H1 (cell line): ENCODE results near the gene SPINK7. TPM values are rescaled to one million over a fixed set of nuclear protein-coding genes. Genes with fewer than 3 reads are reported as not detected.

Experiments used
- CTCF ChIA-PET: fragments of 300-600 bp; sonication (Branson Sonifier 250); formaldehyde crosslinking; loops from one replicate; lab custom pipeline; 2021; ENCODE audit not compliant: partially characterized antibody; lab: Charles Lee
- POLR2A ChIA-PET: fragments of 300-600 bp; sonication (Branson Sonifier 250); formaldehyde crosslinking; loops from one replicate; lab custom pipeline; 2021; ENCODE audit warnings: inconsistent platforms; ENCODE audit not compliant: partially characterized antibody; lab: Charles Lee
- DNase-seq, 2 experiments: peaks; one replicate each; pipeline versions ENCODE4 v3.0.0 to v3.0.0-alpha.2; 2010 to 2022; ENCODE audit warnings: low spot score in 2 of 2, low read depth in 1 of 2, mixed read lengths in 1 of 2
- FAIRE-seq: peaks from 2 replicates; lab custom pipeline; 2011; peaks lifted over from hg19 to GRCh38; lab: Jason Lieb, UNC
- H2AFZ ChIP-seq: 2 replicates; pipeline ENCODE4 v1.8.1; 2012; ENCODE audit warnings: low read length, inconsistent platforms
- H2AK5ac ChIP-seq: 2 replicates; pipeline ENCODE4 v1.6.1; 2013; ENCODE audit warnings: low read depth, low read length
- H2BK120ac ChIP-seq: replicated peaks from 2 replicates; pipeline ENCODE3; 2013; ENCODE audit warnings: low read depth, low read length, inconsistent platforms
- H2BK12ac ChIP-seq: 2 replicates; pipeline ENCODE4 v1.6.1; 2013; ENCODE audit warnings: low read depth, low read length
- H2BK15ac ChIP-seq: 2 replicates; pipeline ENCODE4 v1.6.1; 2013; ENCODE audit warnings: low read length
- H2BK20ac ChIP-seq: 2 replicates; pipeline ENCODE4 v1.6.1; 2013; ENCODE audit warnings: low read length
- H2BK5ac ChIP-seq: 2 replicates; pipeline ENCODE4 v1.6.1; 2013; ENCODE audit warnings: low read depth, low read length
- H3K14ac ChIP-seq: 2 replicates; pipeline ENCODE4 v1.6.1; 2013; ENCODE audit warnings: inconsistent platforms; ENCODE audit not compliant: insufficient read length
- H3K18ac ChIP-seq: 2 replicates; pipeline ENCODE4 v1.6.1; 2013; ENCODE audit warnings: low read length; ENCODE audit errors: extremely low read depth
- H3K23ac ChIP-seq: 2 replicates; pipeline ENCODE4 v1.6.1; 2013; ENCODE audit warnings: inconsistent platforms; ENCODE audit not compliant: insufficient read length
- H3K23me2 ChIP-seq: 2 replicates; pipeline ENCODE4 v1.6.1; 2013; ENCODE audit warnings: low read depth, low read length
- H3K27ac ChIP-seq: 2 replicates; pipeline ENCODE4 v1.6.1; 2011; ENCODE audit warnings: low read depth, low read length, inconsistent platforms
- H3K27me3 ChIP-seq, 4 experiments: replicated peaks in 1 of 4; 1 replicate in 1 of 4; 2 replicates in 3 of 4; pipeline versions ENCODE4 v1.6.1 to v1.8.1; 2011 to 2013; ENCODE audit warnings: low read length in 3 of 4, mild to moderate bottlenecking in 3 of 4, inconsistent platforms in 2 of 4, mixed read lengths in 2 of 4, moderate library complexity in 1 of 4; ENCODE audit not compliant: control insufficient read depth in 3 of 4, insufficient read depth in 3 of 4; ENCODE audit errors: extremely low read depth in 1 of 4
- H3K36me3 ChIP-seq, 4 experiments: 2 replicates each; pipeline versions ENCODE4 v1.6.1 to v1.8.1; 2011 to 2013; ENCODE audit warnings: mild to moderate bottlenecking in 4 of 4, low read length in 3 of 4, moderate library complexity in 2 of 4, control low read depth in 1 of 4, inconsistent platforms in 1 of 4; ENCODE audit not compliant: insufficient read depth in 4 of 4, control insufficient read depth in 2 of 4
- H3K4ac ChIP-seq: replicated peaks from 2 replicates; pipeline ENCODE3; 2013; ENCODE audit warnings: low read length, low read depth, mixed read lengths, inconsistent platforms; ENCODE audit not compliant: insufficient read length
- H3K4me1 ChIP-seq, 4 experiments: replicated peaks in 1 of 4; 1 replicate in 1 of 4; 2 replicates in 3 of 4; pipeline versions ENCODE4 v1.6.1 to v1.8.1; 2011 to 2013; ENCODE audit warnings: low read length in 3 of 4, inconsistent platforms in 2 of 4, mixed read lengths in 1 of 4; ENCODE audit not compliant: insufficient read depth in 4 of 4, control insufficient read depth in 3 of 4
- H3K4me2 ChIP-seq, 2 experiments: 2 replicates each; pipeline versions ENCODE4 v1.6.1 to v1.8.1; 2011 to 2013; ENCODE audit warnings: low read depth in 2 of 2, low read length in 2 of 2, control low read depth in 1 of 2, inconsistent platforms in 1 of 2, mild to moderate bottlenecking in 1 of 2; ENCODE audit not compliant: insufficient read depth in 1 of 2
- H3K4me3 ChIP-seq, 4 experiments: fragments of 200-600, 300-600 bp in 1 of 4; sonication (generic), shearing (Covaris generic), sonication (Bioruptor Twin) in 1 of 4; 2 replicates each; pipeline versions ENCODE4 v1.5.1 to v1.8.1; 2011 to 2016; ENCODE audit warnings: low read length in 4 of 4, low read depth in 3 of 4, control low read depth in 2 of 4, inconsistent platforms in 2 of 4, mild to moderate bottlenecking in 2 of 4, mixed read lengths in 1 of 4, moderate library complexity in 1 of 4; ENCODE audit not compliant: insufficient read depth in 2 of 4; ENCODE audit errors: extremely low read depth in 1 of 4
- H3K56ac ChIP-seq: replicated peaks from 2 replicates; pipeline ENCODE3; 2013; ENCODE audit warnings: low read depth, mild to moderate bottlenecking, mixed read lengths, low read length, inconsistent platforms; ENCODE audit not compliant: insufficient read length
- H3K79me1 ChIP-seq: 2 replicates; pipeline ENCODE4 v1.6.1; 2013; ENCODE audit warnings: low read depth, low read length, control low read depth
- H3K79me2 ChIP-seq, 2 experiments: 2 replicates each; pipeline versions ENCODE4 v1.6.1 to v1.8.1; 2012 to 2013; ENCODE audit warnings: low read length in 2 of 2, mild to moderate bottlenecking in 2 of 2, inconsistent platforms in 1 of 2; ENCODE audit not compliant: insufficient read depth in 2 of 2, control insufficient read depth in 1 of 2
- H3K9ac ChIP-seq, 4 experiments: replicated peaks in 1 of 4; 1 replicate in 1 of 4; 2 replicates in 3 of 4; pipeline versions ENCODE4 v1.6.1 to v1.8.1; 2011 to 2013; ENCODE audit warnings: low read depth in 3 of 4, low read length in 3 of 4, control low read depth in 2 of 4, mild to moderate bottlenecking in 2 of 4, moderate library complexity in 2 of 4, inconsistent platforms in 1 of 4; ENCODE audit errors: extremely low read depth in 1 of 4
- H3K9me3 ChIP-seq, 2 experiments: 2 replicates each; pipeline versions ENCODE4 v1.6.1 to v1.8.1; 2012 to 2013; ENCODE audit warnings: mild to moderate bottlenecking in 2 of 2, moderate library complexity in 2 of 2, control low read depth in 1 of 2, inconsistent platforms in 1 of 2, low read depth in 1 of 2, low read length in 1 of 2, mixed read lengths in 1 of 2; ENCODE audit not compliant: insufficient read depth in 2 of 2
- H4K20me1 ChIP-seq, 2 experiments: replicated peaks in 1 of 2; 2 replicates each; pipeline versions ENCODE3 to v1.8.1; 2011 to 2013; ENCODE audit warnings: inconsistent platforms in 2 of 2, low read length in 2 of 2, mild to moderate bottlenecking in 1 of 2; ENCODE audit not compliant: insufficient read depth in 2 of 2, control insufficient read depth in 1 of 2
- H4K5ac ChIP-seq: 2 replicates; pipeline ENCODE4 v1.6.1; 2013; ENCODE audit warnings: low read length, low read depth, mixed read lengths, inconsistent platforms; ENCODE audit not compliant: insufficient read length
- H4K8ac ChIP-seq: 2 replicates; pipeline ENCODE4 v1.8.0; 2013; ENCODE audit warnings: mild to moderate bottlenecking, moderate library complexity, low read length, inconsistent platforms; ENCODE audit not compliant: insufficient read depth; ENCODE audit errors: extremely low read depth
- H4K91ac ChIP-seq: replicated peaks from 2 replicates; pipeline ENCODE3; 2013; ENCODE audit warnings: low read length, mixed read lengths, inconsistent platforms; ENCODE audit not compliant: insufficient read length
- CTCF ChIP-seq, 3 experiments: IDR thresholded peaks; 1 replicate in 2 of 3; 2 replicates in 1 of 3; pipeline versions ENCODE4 v1.5.1 to v1.6.1; 2011; ENCODE audit warnings: low read length in 3 of 3, mild to moderate bottlenecking in 3 of 3, inconsistent platforms in 2 of 3, low read depth in 1 of 3, moderate library complexity in 1 of 3; ENCODE audit not compliant: insufficient read depth in 1 of 3; ENCODE audit errors: control extremely low read depth in 1 of 3
- POLR2A ChIP-seq, 2 experiments: IDR thresholded peaks; 1 replicate in 1 of 2; 2 replicates in 1 of 2; pipeline ENCODE4 v1.6.1; 2011; ENCODE audit warnings: low read depth in 2 of 2, low read length in 2 of 2, mild to moderate bottlenecking in 2 of 2; ENCODE audit errors: control extremely low read depth in 1 of 2
- RAD21 ChIP-seq, 2 experiments: IDR thresholded peaks in 1 of 2; conservative IDR thresholded peaks in 1 of 2; 2 replicates each; pipeline ENCODE4 v1.6.1; 2011; ENCODE audit warnings: low read depth in 2 of 2, low read length in 2 of 2, improper control_type of control experiment in 1 of 2, inconsistent platforms in 1 of 2, mild to moderate bottlenecking in 1 of 2, moderate library complexity in 1 of 2
- WGBS, 2 experiments: shearing (Covaris generic) in 1 of 2; methylation state at CpG; one replicate each; pipeline versions ENCODE4 v1.1.6 to v1.1.7; 2013 to 2015; ENCODE audit warnings: low lambda C conversion rate in 2 of 2, mixed read lengths in 2 of 2, inconsistent platforms in 1 of 2, low coverage in 1 of 2, missing lambda C conversion rate in 1 of 2; ENCODE audit not compliant: insufficient replicate concordance in 2 of 2, insufficient coverage in 1 of 2, insufficient read length in 1 of 2; ENCODE audit errors: extremely low coverage in 1 of 2, missing lambda C conversion rate in 1 of 2; 5-methylcytosine and 5-hydroxymethylcytosine counted together
- polyA plus RNA-seq, 7 experiments: library from polyadenylated mRNA; depleted of rRNA in 3 of 7; stranded (reverse) in 5 of 7; unstranded in 2 of 7; fragments of >200 nt in 5 of 7; fragments of 200-250 nt in 2 of 7; gene quantifications; 1 replicate in 5 of 7; 2 replicates in 1 of 7; 4 replicates in 1 of 7; pipeline versions ENCODE4 v1.2.1 to v1.2.3, GENCODE V29; 2011 to 2013; ENCODE audit warnings: missing spikeins in 2 of 7, mixed read lengths in 2 of 7
- total RNA-seq: library from RNA; stranded (reverse); fragmentation: NEBNext Ultra II Directional; extraction: Animal tissue kit (Norgen Biotek cat#: 25700); gene quantifications from 2 replicates; pipeline ENCODE4 v1.2.1, GENCODE V29; 2021

SPINK7 gene
- total and polyA plus RNA-seq, 2 of the 8 experiments (the other 6 are each of a cell fraction or from before 2014, with no cell fraction given): not detected

- no peak overlapping the region for H3K4ac ChIP-seq
- FAIRE-seq: peak; percentile 74
- WGBS, 2 experiments: 39% methylated on average over 5 of the region's 6 CpGs; no CpG with 5 or more reads in 1 of the 2 experiments
These were observed 21.7 kb upstream of the SPINK7 start for GRCh38 chr5:148290271-148291195.

More at GRCh38 chr5:148290271-148291195, 21.7 kb upstream of the SPINK7 start:
- H3K9ac ChIP-seq: no peak overlapping the region
- no peak overlapping the region for H2BK20ac ChIP-seq
- no peaks in the 10 kb centered on the region for H4K20me1 ChIP-seq
- no peak overlapping the region for H3K14ac ChIP-seq
- no peak overlapping the region for H2BK120ac ChIP-seq
- no peak overlapping the region for H4K8ac ChIP-seq
- H3K27ac ChIP-seq: no peak overlapping the region
- H2BK5ac ChIP-seq: no peak overlapping the region
- no peaks in the 10 kb centered on the region for H3K23me2 ChIP-seq
- H3K23ac ChIP-seq: no peak overlapping the region
- no peak overlapping the region for H3K4me3 ChIP-seq
- no peak overlapping the region for H4K5ac ChIP-seq
- no peak overlapping the region for H3K18ac ChIP-seq
- H2BK12ac ChIP-seq: no peak overlapping the region
- H2BK15ac ChIP-seq: no peak overlapping the region
- no peaks in the 10 kb centered on the region for H3K9me3 ChIP-seq
- no peak overlapping the region for H4K91ac ChIP-seq
- H3K79me1 ChIP-seq: no peaks in the 10 kb centered on the region
- no peaks in the 10 kb centered on the region for H3K79me2 ChIP-seq
- H3K4me1 ChIP-seq: 0 out of 7 replicates have a peak, but pooled peaks cover 0 to 3% (median 0%) of the 10 kb centered on the region in 4 experiments
- DNase-seq: no peak
- H2AK5ac ChIP-seq: no peak overlapping the region
- H2AFZ ChIP-seq: peak overlapping the region; percentile 74
- peak in 2 of 3 experiments; percentile 45 to 57; a peak in 2 of 4 replicates for TF ChIP-seq CTCF (IDR thresholded peaks at IDR 0.05; ENCODE audit: control extremely low read depth in 1 of 3, insufficient read depth in 1 of 3, low read depth in 1 of 3, low read length in 3 of 3)
- TF ChIP-seq RAD21 (IDR thresholded peaks at IDR 0.05 in 1 of 2, conservative IDR thresholded peaks at IDR 0.05 in 1 of 2; ENCODE audit: low read depth in 2 of 2, low read length in 2 of 2): peak; percentile 73 to 77
- no peak for TF ChIP-seq POLR2A (IDR thresholded peaks at IDR 0.05; ENCODE audit: control extremely low read depth in 1 of 2, low read depth in 2 of 2, low read length in 2 of 2)
- POLR2A ChIA-PET: interaction anchor here (0.6 to 1.2 kb wide), 2 partner anchors 29 to 145 kb away, joined by 3 to 4 read pairs; no protein-coding TSS in a partner anchor
- no peak overlapping the region for H3K4me2 ChIP-seq
- no peaks in the 10 kb centered on the region for H3K36me3 ChIP-seq
- CTCF ChIA-PET: interaction anchor here (0.6 to 3.1 kb wide), 26 partner anchors 8 to 337 kb away, joined by 3 to 53 read pairs (median 4); partner anchors contain the start of genes MARCOL and SPINK13
- H3K27me3 ChIP-seq: no peaks in the 10 kb centered on the region
- H3K56ac ChIP-seq: no peak overlapping the region
